GM19025 (cell line): Measurements from ENCODE around the gene FOXD2.
"Not testable (repeated sequence)": the region's sequence is repeated elsewhere in the genome, so short reads cannot be mapped to it uniquely, and the experiment has no call there.

ENCODE experiments used
- ATAC-seq: cut with Tn5 transposase; IDR thresholded peaks from one replicate; pipeline ENCODE4 v1.9.1; 2021; ENCODE audit warnings: mild to moderate bottlenecking, low read depth, moderate library complexity; ENCODE audit not compliant: unreplicated experiment

FOXD2 gene

GRCh38 chr1:47439017-47439818, 1.4 kb downstream of the FOXD2 start:
- no peak for ATAC-seq

- ATAC-seq: no peak
Observed at GRCh38 chr1:47439819-47440598, 2.2 kb downstream of the FOXD2 start.

GRCh38 chr1:47440599-47441081, 2.8 kb downstream of the FOXD2 start:
- ATAC-seq: no peak

GRCh38 chr1:47441450-47442106, 3.7 kb downstream of the FOXD2 start:
- no peak for ATAC-seq

GRCh38 chr1:47442202-47442601, 4.4 kb downstream of the FOXD2 start:
- no peak for ATAC-seq

GRCh38 chr1:47442842-47443529, 5.1 kb downstream of the FOXD2 start:
- ATAC-seq: no peak

- ATAC-seq: no peak
Observed at GRCh38 chr1:47443530-47444296, 5.9 kb downstream of the FOXD2 start.

- ATAC-seq: no peak
Observed at GRCh38 chr1:47444297-47444561, 6.4 kb downstream of the FOXD2 start.

GRCh38 chr1:47444562-47445465, 7.0 kb downstream of the FOXD2 start:
- ATAC-seq: no peak

GRCh38 chr1:47445823-47446550, 8.1 kb downstream of the FOXD2 start:
- no peak for ATAC-seq

GRCh38 chr1:47448462-47449222, 10.8 kb downstream of the FOXD2 start:
- ATAC-seq: no peak

- ATAC-seq: no peak
Observed at GRCh38 chr1:47449822-47450552, 12.1 kb downstream of the FOXD2 start.

GRCh38 chr1:47450606-47451005, 12.8 kb downstream of the FOXD2 start:
- ATAC-seq: no peak

- ATAC-seq: no peak
Observed at GRCh38 chr1:47452426-47452825, 14.6 kb downstream of the FOXD2 start.

- not testable (repeated sequence) for ATAC-seq
Observed at GRCh38 chr1:47453910-47454309, 16.1 kb downstream of the FOXD2 start.

GRCh38 chr1:47456250-47456649, 18.4 kb downstream of the FOXD2 start:
- ATAC-seq: no peak

GRCh38 chr1:47457547-47457946, 19.7 kb downstream of the FOXD2 start:
- ATAC-seq: not testable (repeated sequence)
